ENCODE data around the gene YES1. TPM values are rescaled to one million over a fixed set of nuclear protein-coding genes. Genes with fewer than 3 reads are reported as not detected.
A peak's percentile ranks its signal among the peaks of the same experiment; 100 is the strongest.

Gene YES1
- total and polyA plus RNA-seq, 2 of the 13 experiments (the other 11 are each of a cell fraction or from before 2014, with no cell fraction given): 17.2 to 70.8 TPM

GRCh38 chr18:711657-712400 lies 100.2 kb downstream of the YES1 start (continued):
- TF ChIP-seq E2F2 (CRISPR knock-in tag; IDR thresholded peaks at IDR 0.05; ENCODE audit: borderline replicate concordance) (no peak), ZNF703 (CRISPR knock-in tag; IDR thresholded peaks at IDR 0.05; ENCODE audit: borderline replicate concordance) (no peak; the same call in 1 of the 2 replicates), MEF2D (CRISPR knock-in tag; IDR thresholded peaks at IDR 0.05) (no peak), ATAD3A (CRISPR knock-in tag; IDR thresholded peaks at IDR 0.05) (no peak), ZC3H4 (CRISPR knock-in tag; IDR thresholded peaks at IDR 0.05; ENCODE audit: borderline replicate concordance) (no peak), THAP11 (CRISPR knock-in tag; IDR thresholded peaks at IDR 0.05) (no peak), HNRNPL (IDR thresholded peaks at IDR 0.05; ENCODE audit: low read depth, low read length) (no peak), YY1 (IDR thresholded peaks at IDR 0.05; ENCODE audit: insufficient read depth, insufficient replicate concordance, low read depth, low read length) (no peak)
- TF ChIP-seq, protein P1, sequence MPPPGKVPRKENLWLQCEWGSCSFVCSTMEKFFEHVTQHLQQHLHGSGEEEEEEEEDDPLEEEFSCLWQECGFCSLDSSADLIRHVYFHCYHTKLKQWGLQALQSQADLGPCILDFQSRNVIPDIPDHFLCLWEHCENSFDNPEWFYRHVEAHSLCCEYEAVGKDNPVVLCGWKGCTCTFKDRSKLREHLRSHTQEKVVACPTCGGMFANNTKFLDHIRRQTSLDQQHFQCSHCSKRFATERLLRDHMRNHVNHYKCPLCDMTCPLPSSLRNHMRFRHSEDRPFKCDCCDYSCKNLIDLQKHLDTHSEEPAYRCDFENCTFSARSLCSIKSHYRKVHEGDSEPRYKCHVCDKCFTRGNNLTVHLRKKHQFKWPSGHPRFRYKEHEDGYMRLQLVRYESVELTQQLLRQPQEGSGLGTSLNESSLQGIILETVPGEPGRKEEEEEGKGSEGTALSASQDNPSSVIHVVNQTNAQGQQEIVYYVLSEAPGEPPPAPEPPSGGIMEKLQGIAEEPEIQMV (CRISPR knock-in tag; IDR thresholded peaks at IDR 0.05; ENCODE audit: low read depth): peak; percentile 46; the same call in 1 of the 2 replicates
- TF ChIP-seq, protein P2, sequence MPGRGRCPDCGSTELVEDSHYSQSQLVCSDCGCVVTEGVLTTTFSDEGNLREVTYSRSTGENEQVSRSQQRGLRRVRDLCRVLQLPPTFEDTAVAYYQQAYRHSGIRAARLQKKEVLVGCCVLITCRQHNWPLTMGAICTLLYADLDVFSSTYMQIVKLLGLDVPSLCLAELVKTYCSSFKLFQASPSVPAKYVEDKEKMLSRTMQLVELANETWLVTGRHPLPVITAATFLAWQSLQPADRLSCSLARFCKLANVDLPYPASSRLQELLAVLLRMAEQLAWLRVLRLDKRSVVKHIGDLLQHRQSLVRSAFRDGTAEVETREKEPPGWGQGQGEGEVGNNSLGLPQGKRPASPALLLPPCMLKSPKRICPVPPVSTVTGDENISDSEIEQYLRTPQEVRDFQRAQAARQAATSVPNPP (CRISPR knock-in tag; IDR thresholded peaks at IDR 0.05): no peak
- TF ChIP-seq, protein P3, sequence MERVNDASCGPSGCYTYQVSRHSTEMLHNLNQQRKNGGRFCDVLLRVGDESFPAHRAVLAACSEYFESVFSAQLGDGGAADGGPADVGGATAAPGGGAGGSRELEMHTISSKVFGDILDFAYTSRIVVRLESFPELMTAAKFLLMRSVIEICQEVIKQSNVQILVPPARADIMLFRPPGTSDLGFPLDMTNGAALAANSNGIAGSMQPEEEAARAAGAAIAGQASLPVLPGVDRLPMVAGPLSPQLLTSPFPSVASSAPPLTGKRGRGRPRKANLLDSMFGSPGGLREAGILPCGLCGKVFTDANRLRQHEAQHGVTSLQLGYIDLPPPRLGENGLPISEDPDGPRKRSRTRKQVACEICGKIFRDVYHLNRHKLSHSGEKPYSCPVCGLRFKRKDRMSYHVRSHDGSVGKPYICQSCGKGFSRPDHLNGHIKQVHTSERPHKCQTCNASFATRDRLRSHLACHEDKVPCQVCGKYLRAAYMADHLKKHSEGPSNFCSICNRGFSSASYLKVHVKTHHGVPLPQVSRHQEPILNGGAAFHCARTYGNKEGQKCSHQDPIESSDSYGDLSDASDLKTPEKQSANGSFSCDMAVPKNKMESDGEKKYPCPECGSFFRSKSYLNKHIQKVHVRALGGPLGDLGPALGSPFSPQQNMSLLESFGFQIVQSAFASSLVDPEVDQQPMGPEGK (CRISPR knock-in tag; IDR thresholded peaks at IDR 0.05): no peak
- TF ChIP-seq, protein P4, sequence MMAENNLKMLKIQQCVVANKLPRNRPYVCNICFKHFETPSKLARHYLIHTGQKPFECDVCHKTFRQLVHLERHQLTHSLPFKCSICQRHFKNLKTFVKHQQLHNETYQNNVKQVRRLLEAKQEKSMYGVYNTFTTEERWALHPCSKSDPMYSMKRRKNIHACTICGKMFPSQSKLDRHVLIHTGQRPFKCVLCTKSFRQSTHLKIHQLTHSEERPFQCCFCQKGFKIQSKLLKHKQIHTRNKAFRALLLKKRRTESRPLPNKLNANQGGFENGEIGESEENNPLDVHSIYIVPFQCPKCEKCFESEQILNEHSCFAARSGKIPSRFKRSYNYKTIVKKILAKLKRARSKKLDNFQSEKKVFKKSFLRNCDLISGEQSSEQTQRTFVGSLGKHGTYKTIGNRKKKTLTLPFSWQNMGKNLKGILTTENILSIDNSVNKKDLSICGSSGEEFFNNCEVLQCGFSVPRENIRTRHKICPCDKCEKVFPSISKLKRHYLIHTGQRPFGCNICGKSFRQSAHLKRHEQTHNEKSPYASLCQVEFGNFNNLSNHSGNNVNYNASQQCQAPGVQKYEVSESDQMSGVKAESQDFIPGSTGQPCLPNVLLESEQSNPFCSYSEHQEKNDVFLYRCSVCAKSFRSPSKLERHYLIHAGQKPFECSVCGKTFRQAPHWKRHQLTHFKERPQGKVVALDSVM (CRISPR knock-in tag; IDR thresholded peaks at IDR 0.05): no peak
- TF ChIP-seq, protein P5, sequence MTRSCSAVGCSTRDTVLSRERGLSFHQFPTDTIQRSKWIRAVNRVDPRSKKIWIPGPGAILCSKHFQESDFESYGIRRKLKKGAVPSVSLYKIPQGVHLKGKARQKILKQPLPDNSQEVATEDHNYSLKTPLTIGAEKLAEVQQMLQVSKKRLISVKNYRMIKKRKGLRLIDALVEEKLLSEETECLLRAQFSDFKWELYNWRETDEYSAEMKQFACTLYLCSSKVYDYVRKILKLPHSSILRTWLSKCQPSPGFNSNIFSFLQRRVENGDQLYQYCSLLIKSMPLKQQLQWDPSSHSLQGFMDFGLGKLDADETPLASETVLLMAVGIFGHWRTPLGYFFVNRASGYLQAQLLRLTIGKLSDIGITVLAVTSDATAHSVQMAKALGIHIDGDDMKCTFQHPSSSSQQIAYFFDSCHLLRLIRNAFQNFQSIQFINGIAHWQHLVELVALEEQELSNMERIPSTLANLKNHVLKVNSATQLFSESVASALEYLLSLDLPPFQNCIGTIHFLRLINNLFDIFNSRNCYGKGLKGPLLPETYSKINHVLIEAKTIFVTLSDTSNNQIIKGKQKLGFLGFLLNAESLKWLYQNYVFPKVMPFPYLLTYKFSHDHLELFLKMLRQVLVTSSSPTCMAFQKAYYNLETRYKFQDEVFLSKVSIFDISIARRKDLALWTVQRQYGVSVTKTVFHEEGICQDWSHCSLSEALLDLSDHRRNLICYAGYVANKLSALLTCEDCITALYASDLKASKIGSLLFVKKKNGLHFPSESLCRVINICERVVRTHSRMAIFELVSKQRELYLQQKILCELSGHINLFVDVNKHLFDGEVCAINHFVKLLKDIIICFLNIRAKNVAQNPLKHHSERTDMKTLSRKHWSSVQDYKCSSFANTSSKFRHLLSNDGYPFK (CRISPR knock-in tag; IDR thresholded peaks at IDR 0.05; ENCODE audit: borderline replicate concordance): no peak
- TF ChIP-seq, protein P6, sequence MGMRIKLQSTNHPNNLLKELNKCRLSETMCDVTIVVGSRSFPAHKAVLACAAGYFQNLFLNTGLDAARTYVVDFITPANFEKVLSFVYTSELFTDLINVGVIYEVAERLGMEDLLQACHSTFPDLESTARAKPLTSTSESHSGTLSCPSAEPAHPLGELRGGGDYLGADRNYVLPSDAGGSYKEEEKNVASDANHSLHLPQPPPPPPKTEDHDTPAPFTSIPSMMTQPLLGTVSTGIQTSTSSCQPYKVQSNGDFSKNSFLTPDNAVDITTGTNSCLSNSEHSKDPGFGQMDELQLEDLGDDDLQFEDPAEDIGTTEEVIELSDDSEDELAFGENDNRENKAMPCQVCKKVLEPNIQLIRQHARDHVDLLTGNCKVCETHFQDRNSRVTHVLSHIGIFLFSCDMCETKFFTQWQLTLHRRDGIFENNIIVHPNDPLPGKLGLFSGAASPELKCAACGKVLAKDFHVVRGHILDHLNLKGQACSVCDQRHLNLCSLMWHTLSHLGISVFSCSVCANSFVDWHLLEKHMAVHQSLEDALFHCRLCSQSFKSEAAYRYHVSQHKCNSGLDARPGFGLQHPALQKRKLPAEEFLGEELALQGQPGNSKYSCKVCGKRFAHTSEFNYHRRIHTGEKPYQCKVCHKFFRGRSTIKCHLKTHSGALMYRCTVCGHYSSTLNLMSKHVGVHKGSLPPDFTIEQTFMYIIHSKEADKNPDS (CRISPR knock-in tag; IDR thresholded peaks at IDR 0.05): no peak

Data from HepG2 (cell line).